GM03348 (cell line): ENCODE data around the gene SLC30A3.
A peak's percentile ranks its signal among the peaks of the same experiment; 100 is the strongest.
"Not testable (repeated sequence)": the region's sequence is repeated elsewhere in the genome, so short reads cannot be mapped to it uniquely, and the experiment has no call there.

ENCODE experiments used
- DNase-seq: peaks from one replicate; pipeline ENCODE4 v3.0.0; 2012; ENCODE audit warnings: low spot score

The SLC30A3 gene, protein sequence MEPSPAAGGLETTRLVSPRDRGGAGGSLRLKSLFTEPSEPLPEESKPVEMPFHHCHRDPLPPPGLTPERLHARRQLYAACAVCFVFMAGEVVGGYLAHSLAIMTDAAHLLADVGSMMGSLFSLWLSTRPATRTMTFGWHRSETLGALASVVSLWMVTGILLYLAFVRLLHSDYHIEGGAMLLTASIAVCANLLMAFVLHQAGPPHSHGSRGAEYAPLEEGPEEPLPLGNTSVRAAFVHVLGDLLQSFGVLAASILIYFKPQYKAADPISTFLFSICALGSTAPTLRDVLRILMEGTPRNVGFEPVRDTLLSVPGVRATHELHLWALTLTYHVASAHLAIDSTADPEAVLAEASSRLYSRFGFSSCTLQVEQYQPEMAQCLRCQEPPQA

DNA sequence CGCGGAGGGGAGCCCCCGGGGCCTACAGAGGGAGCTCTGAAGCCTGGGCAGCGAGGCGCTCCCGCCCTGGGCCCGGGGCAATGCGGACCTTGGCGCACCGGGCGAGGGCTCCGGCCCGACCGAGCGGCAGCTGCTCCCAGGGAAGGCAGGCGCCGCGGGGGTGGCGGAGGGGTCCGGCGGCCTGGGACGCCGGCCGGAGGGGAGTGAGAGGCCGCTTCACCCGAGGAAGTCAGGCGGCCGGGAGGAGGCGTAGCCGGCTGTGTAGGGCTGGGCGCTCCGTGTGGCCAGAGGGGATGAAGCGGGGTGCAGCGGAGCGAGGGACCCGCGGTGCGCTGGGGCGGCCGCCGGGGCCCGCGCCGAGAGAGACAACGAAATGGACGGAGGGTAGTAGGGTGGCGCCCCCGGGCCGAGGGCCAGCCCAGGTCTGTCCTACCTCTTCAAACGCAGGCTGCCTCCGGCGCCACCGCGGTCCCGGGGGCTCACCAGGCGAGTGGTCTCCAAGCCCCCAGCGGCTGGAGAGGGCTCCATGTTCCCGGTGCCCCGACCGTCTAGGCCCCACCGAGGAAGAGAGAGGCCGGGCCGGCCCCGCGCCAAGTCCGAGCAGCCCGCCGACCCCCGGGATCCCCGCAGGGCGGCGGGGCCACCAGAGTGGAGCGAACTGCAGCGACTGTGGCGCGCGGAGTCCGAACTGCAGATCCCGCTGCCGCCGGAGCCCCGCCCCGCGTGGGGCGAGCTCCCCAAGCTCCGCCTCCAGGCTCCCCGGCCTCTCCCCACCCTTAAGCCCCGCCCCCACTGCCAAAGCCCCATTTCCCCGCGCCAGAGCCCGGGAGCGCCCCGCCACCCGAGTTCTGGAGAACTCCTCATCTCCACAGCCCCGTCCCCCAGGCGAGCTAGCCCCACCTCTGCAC is at the start of gene SLC30A3:
TSS of gene SLC30A3 (minus strand) at position 669 of the 908 bp plus-strand sequence. CDS start at position 528, 141 bp downstream.
- DNase-seq = peak; percentile 92

DNA sequence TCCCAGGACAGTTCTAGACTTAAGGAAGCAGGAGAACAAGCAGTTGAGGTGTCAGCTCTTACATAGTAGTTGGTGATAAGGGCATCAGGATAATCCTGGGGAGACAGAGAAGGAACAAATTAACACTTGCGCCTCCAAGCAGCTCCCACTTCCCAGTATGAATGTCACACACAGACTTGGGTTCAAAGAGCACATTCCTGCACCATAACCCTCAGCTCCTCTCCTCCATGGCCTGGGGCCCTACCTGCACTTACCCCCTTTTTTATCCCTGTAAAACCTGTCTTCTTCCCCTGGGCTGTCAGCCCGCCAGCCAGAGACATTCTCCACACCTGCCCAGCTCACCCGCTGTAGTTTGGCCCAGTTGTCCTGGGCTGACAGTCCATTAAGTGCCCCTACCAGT is 49.3 kb upstream of the SLC30A3 start:
- DNase-seq = no peak

DNA sequence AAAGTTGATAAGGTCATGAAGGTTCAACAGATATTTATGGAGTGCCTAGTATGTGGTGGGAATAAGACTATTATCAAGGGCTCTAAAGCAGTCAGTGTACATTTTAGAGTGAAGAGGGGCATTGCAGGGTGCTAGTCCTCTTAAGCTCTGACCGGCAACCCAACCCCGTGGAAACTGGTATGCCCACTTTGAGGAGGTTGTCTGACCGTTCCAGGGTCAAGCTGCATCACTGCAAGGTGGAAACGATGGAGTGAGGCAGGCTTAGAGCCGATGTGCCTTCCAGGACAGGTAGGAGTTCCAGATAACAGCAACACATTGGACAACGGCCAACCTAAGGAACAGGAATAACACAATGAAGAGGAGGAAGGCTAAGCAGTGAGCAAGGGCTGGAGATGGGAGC is 46.8 kb upstream of the SLC30A3 start:
- DNase-seq = no peak

DNA sequence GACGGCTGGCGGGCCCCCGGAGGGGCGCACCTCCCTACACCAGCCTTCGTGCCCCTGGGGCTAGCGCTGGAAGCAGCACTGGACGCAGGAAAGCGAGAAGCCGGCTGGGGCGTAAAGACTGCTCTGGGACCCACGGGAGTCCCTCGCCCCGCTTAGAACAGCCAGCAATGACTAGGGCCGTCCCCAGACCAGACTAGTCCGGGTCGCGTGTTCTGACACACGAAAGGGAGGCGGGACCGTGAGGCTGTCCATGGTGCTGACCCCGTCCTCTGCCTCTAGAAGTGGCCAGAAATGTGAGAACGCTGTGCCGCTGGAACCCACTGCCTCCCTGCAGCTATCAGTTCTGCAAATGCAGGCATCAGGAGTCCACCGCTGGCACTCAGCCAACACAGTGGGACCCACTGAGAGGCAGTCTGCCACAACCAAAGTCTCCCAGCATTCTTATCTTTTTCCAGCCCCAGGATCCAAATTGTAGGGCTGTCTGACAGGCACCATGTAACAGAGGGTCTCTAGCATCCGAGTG is 45.6 kb upstream of the SLC30A3 start, which contains the start of gene UCN:
TSS of gene UCN (minus strand) at position 87 of the 523 bp plus-strand sequence. CDS start 550 bp downstream, outside the sequence.
- DNase-seq = peak; percentile 65

DNA sequence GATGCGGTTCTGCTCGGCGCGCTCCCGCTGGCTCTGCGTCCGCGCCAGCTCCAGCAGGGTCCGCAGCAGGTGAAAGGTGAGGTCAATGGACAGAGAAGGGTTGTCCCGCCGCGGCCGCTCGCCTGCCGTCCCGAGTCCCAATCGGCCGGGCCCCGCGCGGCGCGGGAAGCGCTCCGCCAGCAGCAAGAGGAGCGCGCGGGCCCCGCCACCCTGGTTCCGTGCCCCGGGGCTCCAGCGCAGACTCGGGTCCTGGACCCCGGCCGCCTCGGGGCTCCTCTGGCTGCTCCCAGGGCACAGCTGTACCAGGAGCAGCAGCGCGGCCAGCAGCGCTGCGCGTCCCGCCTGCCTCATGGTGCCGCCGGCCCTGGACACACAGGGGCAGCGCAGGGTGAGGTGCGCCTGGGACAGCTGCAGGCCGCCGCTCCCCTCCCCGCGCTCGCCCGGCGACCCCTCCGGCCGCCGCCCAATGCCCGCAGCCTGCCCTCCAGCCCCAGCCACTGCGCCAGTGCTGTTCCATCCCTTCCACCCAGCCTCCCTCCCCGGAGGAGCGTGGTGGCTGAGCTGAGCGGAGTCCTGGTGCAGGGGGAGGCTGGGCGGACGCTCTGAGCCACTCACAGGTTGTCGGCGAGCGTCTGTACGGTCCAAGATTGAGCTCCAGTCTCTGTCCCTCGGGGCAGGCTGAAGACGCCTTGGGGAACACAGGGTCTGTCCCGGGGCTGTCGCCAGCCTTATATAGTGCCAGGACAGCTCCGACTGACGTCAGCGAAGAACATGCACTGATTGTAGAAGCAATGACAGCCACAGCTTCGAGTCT is 44.9 kb upstream of the SLC30A3 start:
- DNase-seq = no peak

DNA sequence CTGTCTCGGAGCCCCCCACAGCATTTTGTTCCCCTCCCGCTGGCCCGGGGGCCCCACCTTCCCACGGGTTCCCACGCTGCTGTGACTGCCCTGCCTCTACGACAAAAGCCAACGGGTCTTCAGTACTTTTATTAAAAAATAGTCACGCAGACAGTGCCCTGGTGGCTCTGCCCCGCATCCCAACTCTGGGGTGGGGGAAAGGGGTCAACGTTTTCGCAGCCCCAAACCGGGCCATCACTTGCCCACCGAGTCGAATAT is 44.4 kb upstream of the SLC30A3 start:
- no peak for DNase-seq

DNA sequence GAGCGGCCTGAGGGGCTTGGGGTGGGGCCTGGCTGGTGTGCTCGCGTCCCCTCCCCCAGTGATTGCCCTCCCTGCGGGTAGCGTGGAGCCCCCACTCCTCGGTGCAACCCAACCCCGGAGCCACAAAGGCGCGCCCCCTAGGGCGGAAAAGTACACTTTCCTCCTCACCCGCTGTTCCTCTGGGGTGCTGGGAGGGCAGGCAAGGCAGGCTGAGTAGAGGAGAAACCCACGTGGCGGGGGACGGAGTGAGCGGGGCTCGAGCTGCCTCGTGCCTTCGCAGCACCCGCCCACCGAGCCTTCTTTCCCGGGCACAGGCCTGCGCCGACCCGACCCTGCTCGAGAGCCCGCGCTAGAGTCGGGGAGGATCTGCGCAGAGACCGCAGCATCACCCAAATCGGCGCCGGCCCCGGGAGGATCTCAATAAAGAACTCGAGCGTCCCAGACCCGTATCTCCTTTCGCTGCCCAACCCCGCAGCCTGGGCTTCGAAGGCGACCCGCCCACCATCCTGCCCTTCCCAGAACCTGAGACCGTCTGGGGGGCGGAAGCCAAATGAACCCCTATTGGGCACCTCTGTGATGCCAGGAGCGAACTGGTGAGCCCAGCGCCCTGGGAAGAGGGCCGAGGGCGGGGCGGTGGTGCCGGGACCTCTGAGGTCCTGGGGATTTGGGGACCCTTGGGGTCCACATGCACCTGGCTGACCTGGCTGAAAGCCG is 43.9 kb upstream of the SLC30A3 start:
- DNase-seq = peak; percentile 26

DNA sequence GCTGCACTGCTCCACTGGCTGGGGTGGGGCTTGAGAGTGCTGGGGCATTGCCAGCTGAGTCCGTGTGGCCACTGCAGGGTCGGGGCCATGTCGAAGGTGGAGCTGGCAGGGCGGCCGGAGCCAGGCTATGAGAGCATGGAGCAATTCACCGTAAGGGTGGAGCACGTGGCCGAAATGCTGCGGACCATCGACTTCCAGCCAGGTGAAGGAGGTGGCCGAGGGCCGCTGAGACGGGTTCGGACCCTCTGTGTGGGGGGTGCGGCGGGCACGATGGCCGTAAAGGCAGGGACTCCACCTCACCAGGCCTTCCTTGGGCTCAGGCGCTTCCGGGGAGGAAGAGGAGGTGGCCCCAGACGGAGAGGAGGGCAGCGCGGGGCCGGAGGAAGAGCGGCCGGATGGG is 43.3 kb upstream of the SLC30A3 start:
- DNase-seq = no peak

DNA sequence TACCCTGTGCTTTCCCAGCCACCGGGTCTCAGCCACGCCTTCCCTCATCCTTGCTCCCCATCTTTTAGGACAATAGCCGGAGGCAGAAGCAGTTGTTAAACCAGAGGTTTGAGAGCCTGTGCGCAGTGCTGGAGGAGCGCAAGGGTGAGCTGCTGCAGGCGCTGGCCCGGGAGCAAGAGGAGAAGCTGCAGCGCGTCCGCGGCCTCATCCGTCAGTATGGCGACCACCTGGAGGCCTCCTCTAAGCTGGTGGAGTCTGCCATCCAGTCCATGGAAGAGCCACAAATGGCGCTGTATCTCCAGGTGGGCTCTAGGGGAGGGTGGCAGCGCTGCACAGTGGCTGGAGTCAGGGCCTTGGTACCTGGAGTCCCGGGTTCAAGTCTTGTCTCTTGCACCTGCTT is 42.7 kb upstream of the SLC30A3 start:
- no peak for DNase-seq

DNA sequence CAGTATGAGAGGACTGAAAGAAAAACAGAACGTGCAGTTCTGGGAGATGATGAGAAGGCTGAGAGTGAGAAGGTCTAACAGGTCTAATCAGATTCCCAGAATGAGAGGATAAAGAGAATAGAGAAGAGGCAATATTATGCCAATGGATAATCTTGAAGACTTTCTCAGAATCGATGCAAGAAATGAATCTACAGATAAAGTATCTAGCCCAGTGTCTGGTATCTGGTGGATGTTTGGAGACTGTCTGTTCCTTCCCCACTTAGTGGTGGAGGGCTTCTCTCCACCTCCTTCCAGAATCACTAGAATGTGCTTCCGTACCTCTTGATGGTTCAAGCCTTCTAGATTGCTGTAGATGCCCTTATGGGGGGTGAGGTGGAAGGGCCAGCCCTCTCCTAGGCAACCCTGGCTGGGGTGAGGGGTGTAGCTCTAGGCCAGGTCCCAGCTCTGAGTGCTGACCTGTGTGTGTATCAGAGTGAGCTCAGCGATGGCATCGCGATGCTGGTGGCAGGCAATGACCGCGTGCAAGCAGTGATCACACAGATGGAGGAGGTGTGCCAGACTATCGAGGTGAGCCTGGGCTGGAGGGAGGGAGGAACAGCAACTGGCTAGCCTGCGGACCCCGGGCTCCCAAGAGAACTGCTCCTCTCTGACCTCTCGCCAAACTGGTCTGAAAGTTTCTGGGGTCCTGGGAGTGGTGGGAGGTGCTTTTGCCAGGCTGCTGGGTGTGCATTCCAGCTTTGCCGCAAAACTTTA is 41.8 kb upstream of the SLC30A3 start:
- DNase-seq = no peak

DNA sequence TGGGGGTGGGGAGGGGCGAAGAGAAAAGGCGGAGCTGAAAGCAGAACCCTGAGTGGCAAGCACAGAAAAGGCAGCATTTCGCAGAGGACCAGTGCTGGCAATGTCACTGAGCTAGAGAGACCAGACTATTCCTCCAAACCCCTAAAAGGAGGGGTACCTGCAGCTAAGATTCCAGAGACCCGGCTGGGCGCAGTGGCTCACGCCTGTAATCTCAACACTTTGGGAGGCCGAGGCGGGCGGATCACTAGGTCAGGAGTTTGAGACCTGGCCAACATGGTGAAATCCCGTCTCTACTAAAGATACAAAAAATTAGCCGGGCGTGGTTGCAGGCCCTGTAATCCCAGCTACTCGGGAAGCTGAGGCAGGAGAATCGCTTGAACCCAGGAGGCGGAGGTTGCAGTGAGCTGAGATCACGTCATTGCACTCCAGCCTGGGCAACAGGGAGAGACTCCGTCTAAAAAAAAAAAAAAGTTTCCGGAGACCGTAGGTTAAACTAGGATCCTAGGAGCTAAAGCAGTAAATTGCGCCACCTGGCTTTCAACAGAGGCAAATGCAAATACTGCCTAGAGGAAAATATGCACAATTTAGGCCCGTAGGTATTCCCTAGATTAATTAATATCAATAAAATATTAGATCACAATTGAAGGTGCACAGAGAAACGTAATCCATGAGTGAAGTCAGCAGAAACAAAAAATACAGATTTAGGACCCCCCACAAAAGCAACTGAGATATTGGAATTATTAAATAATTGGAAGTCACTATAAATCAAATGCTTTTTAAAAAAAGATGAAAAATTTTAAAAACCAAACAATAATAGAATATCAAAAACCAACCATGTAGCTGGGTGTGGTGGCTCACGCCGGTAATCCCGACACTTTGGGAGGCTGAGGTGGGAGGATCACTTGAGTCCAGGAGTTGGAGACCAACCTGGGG is 40.5 kb upstream of the SLC30A3 start:
- DNase-seq = peak; percentile 84

DNA sequence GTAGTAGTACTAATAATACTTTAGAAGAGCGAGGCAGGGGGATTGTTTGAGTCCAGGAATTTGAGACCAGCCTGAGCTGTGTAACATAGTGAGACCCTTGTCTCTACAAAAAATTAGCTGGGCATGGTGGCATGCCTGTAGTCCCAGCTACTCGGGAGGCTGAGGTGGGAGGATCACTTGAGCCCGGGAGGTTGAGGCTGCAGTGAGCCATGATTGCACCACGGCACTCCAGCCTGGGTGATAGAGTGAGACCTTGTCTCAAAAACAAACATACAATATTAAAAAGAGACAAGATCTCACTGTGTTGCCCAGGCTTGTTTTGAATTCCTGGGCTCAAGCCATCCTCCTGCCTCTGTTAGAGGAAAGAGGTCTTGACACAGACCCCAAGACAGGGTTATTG is 37.8 kb upstream of the SLC30A3 start:
- DNase-seq = not testable (repeated sequence)

DNA sequence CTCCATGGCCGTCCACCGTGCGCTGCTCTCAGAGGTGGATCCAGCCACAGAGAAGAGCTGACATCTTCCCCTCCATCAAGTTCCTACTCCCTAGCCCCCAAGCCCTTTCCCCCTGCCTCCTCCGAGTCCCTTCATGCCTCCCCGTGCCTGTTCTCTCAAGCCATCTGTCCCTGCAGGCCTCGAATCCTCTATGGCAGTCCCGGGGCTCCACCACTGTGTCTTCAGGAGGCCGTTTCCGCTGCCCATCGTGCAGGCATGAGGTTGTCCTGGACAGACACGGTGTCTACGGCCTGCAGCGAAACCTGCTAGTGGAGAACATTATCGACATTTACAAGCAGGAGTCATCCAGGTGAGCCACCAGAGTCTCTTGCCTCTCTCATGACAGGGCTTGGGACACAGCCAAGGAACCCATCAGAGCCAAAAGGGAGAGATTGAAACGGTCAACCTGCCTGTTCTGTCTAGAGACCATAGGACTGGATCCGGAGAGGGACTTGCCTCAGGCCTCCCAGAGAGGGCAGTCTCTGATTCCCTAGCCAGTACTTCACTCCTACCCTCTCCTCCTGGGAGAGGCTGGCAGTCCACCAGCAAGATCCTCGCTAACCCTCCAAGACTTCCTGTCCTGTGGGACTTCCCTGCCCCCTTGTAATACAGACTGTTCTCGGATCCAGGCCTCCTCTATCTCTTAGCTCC is 35.7 kb upstream of the SLC30A3 start:
- no peak for DNase-seq

DNA sequence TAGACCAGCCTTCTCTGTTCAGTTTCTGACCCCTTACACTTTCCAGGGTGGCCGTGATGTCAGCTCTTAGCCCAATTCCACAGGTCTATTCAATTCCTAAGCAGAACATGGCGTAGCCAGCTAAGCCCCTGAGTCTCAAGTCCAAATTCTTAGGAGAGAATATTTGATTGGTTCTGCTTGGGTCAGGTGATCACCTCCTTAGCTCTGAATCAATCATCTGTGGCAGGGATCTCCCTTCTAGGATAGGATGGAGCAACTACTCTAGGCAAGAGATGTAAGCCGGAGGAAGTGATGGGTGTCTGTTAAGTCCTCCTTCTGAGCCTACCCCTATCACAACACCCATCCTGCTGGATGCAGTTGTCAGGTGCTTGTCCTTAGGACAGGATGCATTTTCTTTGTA is 34.3 kb upstream of the SLC30A3 start:
- DNase-seq = no peak

DNA sequence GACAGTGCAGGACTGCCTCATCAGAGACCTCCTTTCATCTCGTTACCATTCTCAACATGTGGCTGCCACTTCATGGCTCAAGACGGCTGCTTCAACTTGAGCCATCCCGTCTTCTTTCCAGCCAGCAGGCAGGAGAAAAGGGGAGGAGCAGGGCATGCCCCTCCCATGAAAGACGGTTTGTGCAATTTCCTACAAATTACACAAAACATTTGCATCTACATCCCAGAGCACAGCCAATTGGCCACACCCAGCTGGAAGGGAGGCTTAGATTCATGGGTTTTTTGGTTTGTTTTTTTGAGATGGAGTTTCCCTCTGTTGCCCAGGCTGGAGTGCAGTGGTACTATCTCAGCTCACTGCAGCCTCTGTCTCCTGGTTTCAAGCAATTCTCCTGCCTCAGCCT is 33.6 kb upstream of the SLC30A3 start:
- peak; percentile 49 for DNase-seq

DNA sequence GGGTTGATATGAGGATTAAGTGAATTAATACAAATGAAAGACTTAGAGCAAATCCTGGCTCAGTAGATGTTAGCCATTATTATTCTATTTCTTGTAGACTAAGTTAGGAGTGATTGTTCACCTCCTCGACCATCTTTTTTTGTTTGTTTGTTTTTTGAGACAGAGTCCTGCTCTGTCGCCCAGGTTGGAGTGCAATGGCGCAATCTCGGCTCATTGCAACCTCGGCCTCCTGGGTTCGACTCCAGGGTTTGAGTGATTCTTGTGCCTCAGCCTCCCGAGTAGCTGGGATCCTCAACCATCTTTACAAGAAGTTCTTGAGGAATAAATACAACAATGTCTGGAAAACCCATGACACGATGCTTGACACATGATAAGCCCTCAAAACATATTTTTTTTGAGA is 32.1 kb upstream of the SLC30A3 start:
- DNase-seq = no peak

DNA sequence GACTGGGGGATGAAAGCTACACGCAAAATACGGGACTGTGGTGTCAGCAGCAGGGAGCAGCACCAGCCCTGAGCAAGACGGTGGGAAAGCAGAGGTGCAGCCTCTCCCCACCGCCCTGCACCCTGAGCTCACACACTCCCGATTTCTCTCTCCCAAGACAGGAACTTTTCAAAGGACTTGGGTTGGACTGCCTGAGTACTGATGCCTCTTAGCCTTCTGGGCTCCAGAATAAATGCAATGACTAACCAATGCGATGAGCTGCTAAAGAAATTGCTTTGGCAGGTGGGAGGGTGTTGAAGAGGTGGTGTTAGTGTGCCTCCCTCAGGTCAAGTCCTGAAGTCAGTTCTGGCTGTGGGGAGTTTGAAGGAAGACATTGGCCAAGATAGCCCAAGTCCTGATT is 29.0 kb upstream of the SLC30A3 start:
- DNase-seq = no peak

DNA sequence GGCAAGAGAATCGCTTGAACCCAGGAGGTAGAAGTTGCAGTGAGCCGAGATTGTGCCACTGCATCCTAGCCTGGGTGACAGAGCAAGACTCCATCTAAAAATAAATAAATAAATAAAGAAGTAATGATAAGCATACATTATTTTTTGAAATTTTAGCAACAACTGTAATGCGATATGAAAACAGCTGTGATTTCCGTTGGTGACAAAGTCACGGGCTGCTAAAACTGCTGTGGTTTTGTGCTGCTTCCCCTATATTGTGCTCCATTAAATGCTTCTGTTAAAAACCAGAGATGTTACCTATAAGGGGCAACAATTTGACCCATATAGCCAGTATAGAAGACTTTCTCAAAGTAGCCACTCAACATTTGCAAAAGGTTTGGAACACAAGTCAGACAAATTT is 27.7 kb upstream of the SLC30A3 start:
- DNase-seq = no peak

DNA sequence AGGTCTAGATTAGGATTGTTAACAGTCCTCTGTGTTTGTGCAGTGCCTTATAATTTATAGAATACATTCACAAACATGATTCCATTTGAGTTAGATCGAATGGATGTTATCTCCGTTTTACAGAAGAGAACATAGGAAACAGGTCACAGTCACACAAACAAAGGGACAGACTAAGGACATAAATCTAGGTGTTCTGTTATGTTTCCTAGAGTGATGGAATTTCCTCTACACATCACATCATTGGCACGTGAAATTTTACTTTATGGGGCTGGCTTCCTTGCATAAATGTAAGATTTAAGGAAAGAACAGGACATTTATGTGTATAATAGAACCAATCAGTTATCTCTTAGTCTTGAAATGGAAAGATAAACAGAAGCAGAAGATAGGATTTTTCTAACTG is 25.8 kb upstream of the SLC30A3 start:
- no peak for DNase-seq
